ENCODE data around the gene NUMBL. TPM values are rescaled to one million over a fixed set of nuclear protein-coding genes. Genes with fewer than 3 reads are reported as not detected.
"Not testable (repeated sequence)": the region's sequence is repeated elsewhere in the genome, so short reads cannot be mapped to it uniquely, and the experiment has no call there.

NUMBL gene
- total RNA-seq, 4 donors from 2014 or later: 35.8 to 60.6 (median 49.1) TPM

DNA sequence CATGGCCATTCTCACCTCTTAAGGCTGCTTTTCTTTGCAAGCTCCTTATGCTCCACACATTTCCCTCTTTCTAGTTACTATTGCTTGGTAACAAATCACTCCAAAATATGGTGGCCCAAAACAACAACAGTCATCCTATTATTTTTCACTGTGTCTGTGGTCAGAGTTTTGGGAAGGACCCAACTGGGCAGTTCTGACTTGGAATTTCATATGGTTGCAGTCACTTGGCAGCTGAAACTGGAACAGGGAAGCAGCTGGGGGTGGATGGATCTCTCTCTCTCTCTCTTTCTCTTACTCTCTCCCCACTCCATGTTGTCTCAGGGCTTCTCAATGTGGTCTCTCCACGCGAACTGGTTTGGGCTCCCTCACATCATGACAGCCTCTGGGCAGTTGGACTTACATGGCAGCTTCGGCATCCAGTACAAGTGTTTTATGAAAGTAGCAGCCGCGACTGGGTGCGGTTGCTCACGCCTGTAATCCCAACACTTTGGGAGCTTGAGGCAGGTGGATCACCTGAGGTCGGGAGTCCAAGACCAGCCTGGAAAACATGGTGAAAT is 39.6 kb downstream of the NUMBL start:
- 61% methylated on average over 2 of the region's 8 CpGs; no CpG with 5 or more reads in 1 of the 2 donors for WGBS, 2 donors (ENCODE audit: low coverage in 1 of 2)
- Histone ChIP-seq H3K27me3 (no peaks in the 10 kb centered on the region), H3K4me3 (no peak overlapping the region), H3K27ac (peak overlapping the region; percentile 48 to 81 (median 64)), H3K36me3 (no peaks in the 10 kb centered on the region), H3K4me1 (peaks cover 0 to 39% (median 24%) of the 10 kb centered on the region in 3 donors), H3K9me3 (no peaks in the 10 kb centered on the region)
- peak; percentile 54 for ATAC-seq
- peak; percentile 50 for TF ChIP-seq POLR2AphosphoS5 (IDR thresholded peaks at IDR 0.05)
- TF ChIP-seq EP300 (IDR thresholded peaks at IDR 0.05): no peak
- no peak for TF ChIP-seq POLR2A (IDR thresholded peaks at IDR 0.05)
- TF ChIP-seq, protein P1, sequence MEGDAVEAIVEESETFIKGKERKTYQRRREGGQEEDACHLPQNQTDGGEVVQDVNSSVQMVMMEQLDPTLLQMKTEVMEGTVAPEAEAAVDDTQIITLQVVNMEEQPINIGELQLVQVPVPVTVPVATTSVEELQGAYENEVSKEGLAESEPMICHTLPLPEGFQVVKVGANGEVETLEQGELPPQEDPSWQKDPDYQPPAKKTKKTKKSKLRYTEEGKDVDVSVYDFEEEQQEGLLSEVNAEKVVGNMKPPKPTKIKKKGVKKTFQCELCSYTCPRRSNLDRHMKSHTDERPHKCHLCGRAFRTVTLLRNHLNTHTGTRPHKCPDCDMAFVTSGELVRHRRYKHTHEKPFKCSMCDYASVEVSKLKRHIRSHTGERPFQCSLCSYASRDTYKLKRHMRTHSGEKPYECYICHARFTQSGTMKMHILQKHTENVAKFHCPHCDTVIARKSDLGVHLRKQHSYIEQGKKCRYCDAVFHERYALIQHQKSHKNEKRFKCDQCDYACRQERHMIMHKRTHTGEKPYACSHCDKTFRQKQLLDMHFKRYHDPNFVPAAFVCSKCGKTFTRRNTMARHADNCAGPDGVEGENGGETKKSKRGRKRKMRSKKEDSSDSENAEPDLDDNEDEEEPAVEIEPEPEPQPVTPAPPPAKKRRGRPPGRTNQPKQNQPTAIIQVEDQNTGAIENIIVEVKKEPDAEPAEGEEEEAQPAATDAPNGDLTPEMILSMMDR (IDR thresholded peaks at IDR 0.05): no peak

DNA sequence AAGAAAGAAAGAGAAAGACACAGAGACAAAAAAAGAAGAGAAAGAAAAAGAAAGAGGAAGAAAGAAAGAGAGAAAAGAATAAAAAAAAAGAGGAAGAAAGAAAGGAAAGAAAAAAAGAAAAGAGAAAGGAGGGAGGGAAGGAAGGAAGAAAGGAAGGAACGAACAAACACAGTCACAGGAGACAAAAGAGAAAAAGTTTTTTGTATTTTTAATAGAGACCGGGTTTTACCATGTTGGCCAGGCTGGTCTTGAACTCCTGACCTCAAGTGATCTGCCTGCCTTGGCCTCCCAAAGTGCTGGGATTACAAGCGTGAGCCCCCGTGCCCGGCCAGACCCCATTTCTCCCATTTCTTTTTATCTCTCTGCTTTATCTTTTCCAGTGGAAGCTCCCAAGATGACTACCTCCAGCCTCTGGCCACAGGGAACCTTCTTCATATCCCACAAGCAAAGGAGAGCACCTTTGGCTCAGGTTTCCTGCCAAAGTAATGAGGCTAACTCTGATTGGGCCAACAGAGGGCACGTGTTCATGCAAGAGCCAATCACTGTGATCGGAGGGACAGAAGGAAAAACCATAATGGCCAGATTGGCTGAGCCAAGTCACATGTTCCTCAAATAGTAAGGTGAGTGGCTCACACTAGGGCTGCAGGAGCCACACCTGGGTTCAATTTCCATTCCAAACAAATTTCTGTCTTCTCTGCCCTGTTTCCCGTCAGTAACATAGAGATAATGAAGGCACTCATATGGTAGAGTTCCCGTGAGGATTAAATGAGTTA is 40.4 kb downstream of the NUMBL start:
- Histone ChIP-seq H3K4me1 (peaks cover 0 to 46% (median 27%) of the 10 kb centered on the region in 3 donors), H3K27ac (peak overlapping the region; percentile 48 to 81 (median 64))
- WGBS, 2 donors (ENCODE audit: low coverage in 1 of 2): 60 to 82% methylated on average over 2 to 9 of the region's 9 CpGs
- H3K36me3 ChIP-seq, ATAC-seq, H3K9me3 ChIP-seq, H3K27me3 ChIP-seq, H3K4me3 ChIP-seq: not testable (repeated sequence)

DNA sequence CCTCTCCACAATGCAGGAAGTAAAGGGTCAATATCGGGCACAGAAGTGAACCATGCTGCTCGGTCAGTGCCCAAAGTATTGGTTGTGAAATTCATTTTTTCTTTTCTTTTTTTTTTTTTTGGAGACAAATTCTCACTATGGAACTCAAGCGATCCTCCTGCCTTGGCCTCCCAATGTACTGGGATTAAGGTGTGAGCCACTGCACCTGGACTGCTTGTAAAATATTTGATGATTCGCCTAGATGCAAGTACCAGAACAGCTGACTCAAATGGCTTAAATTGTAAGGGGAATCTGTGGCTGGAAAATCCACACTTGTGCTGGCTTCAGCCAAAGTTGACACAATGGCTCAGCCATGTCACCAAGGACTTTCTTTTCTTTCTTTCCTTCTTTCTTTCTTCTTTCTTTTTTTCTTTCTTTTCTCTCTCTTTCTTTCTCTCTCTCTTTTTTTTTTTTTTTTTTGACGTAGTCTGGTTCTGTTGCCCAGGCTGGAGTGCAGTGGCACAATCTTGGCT is 43.7 kb downstream of the NUMBL start:
- no peak for ATAC-seq
- no peaks in the 10 kb centered on the region for H3K27me3 ChIP-seq
- no peaks in the 10 kb centered on the region for H3K36me3 ChIP-seq
- peaks cover 0 to 43% (median 25%) of the 10 kb centered on the region in 3 donors for H3K4me1 ChIP-seq
- no peak overlapping the region for H3K4me3 ChIP-seq
- no peaks in the 10 kb centered on the region for H3K9me3 ChIP-seq
- H3K27ac ChIP-seq: peak overlapping the region; percentile 74 to 88 (median 84)
- WGBS, 2 donors (ENCODE audit: low coverage in 1 of 2): 64 to 71% methylated on average over 2 to 4 of the region's 5 CpGs
- TF ChIP-seq POLR2A (IDR thresholded peaks at IDR 0.05) (no peak), EP300 (IDR thresholded peaks at IDR 0.05) (no peak), POLR2AphosphoS5 (IDR thresholded peaks at IDR 0.05) (no peak)
- TF ChIP-seq, protein P1 (IDR thresholded peaks at IDR 0.05): no peak

DNA sequence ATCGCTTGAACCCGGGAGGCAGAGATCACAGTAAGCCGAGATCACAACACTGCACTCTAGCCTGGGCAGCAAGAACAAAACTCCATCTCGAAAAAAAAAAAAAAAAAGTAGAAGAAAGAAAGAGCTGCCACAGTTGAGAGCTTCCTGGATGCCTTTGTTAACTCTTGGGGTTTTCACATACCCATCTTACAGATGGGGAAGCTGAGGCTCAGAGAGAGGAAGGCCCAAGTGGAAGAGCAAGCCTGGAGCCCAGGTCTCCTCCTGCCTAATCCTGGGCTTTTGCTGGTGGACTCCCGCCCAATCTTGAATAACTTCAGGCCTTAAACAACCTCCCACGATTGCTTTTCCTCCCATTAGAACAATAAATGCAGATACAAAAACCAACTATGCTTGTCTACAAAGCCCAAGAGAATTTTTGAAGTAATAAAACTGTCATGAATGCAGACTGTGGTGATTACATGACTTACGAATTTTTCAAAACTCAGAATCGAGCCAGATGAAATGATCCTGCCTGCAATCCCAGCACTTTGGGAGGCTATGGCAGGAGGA is 47.6 kb downstream of the NUMBL start:
- peak overlapping the region in 2 of 4 donors; percentile 7 to 83 for H3K27ac ChIP-seq
- no peaks in the 10 kb centered on the region for H3K9me3 ChIP-seq
- no peaks in the 10 kb centered on the region for H3K36me3 ChIP-seq
- peaks cover 0 to 51% (median 23%) of the 10 kb centered on the region in 3 donors for H3K4me1 ChIP-seq
- no peaks in the 10 kb centered on the region for H3K27me3 ChIP-seq
- H3K4me3 ChIP-seq: no peak overlapping the region
- 56% methylated on average over 8 of the region's 8 CpGs; no CpG with 5 or more reads in 1 of the 2 donors for WGBS, 2 donors (ENCODE audit: low coverage in 1 of 2)
- TF ChIP-seq POLR2AphosphoS5 (IDR thresholded peaks at IDR 0.05) (no peak), EP300 (IDR thresholded peaks at IDR 0.05) (no peak), POLR2A (IDR thresholded peaks at IDR 0.05) (no peak)
- TF ChIP-seq, protein P1 (IDR thresholded peaks at IDR 0.05): no peak
- ATAC-seq: no peak

DNA sequence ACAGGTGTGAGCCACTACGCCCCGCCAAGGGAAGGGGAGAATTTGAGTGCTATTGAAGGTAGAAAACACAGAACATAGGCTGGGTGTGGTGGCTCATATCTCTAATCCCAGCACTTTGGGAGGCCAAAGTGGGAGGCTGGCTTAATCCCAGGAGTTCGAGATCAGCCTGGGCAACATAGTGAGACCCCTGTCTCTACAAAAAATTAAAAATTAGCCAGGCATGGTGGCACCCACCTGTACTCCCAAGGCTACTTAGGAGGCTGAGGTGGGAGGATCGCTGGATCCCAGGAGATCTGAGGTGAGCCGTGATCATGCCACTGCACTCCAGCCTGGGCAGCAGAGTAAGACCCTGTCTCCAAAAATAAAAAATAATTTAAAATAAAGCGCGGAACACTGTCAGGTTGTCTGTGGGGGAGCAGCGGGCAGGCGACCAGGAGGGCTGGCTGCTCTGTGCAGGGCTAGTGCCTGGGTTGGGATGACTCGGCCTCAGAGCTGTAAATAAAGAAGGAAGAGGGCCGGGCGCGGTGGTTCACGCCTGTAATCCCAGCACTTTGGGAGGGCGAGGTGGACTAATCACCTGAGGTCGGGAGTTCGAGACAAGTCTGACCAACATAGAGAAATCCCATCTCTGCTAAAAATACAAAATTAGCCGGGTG is 48.3 kb downstream of the NUMBL start:
- ATAC-seq: no peak
- H3K4me3 ChIP-seq: no peak overlapping the region
- peaks cover 0 to 51% (median 23%) of the 10 kb centered on the region in 3 donors for H3K4me1 ChIP-seq
- peak overlapping the region in 3 of 4 donors; percentile 47 to 83 (median 71) for H3K27ac ChIP-seq
- TF ChIP-seq, protein P1 (IDR thresholded peaks at IDR 0.05): no peak
- TF ChIP-seq POLR2AphosphoS5 (IDR thresholded peaks at IDR 0.05): no peak
- no peak for TF ChIP-seq POLR2A (IDR thresholded peaks at IDR 0.05)
- no peak for TF ChIP-seq EP300 (IDR thresholded peaks at IDR 0.05)
- no peaks in the 10 kb centered on the region for H3K9me3 ChIP-seq
- WGBS, 2 donors (ENCODE audit: low coverage in 1 of 2): 97% methylated on average over 11 of the region's 18 CpGs; no CpG with 5 or more reads in 1 of the 2 donors
- H3K36me3 ChIP-seq: no peaks in the 10 kb centered on the region
- no peaks in the 10 kb centered on the region for H3K27me3 ChIP-seq

Measured in gastroesophageal sphincter (tissue), 4 donors.